ENCODE data around the gene ZSWIM5.

The ZSWIM5 gene

GRCh38 chr1:45040297-45040696 is 166.1 kb downstream of the ZSWIM5 start:
- no peak for TF ChIP-seq CTCF (IDR thresholded peaks at IDR 0.05; ENCODE audit: low read depth, low read length)
- H3K4me3 ChIP-seq (ENCODE audit: low read depth, low read length) = no peak overlapping the region
- DNase-seq (ENCODE audit: low read depth, low spot score) = no peak
- in situ Hi-C loops (cut with HindIII; ENCODE audit: low sequenced_read_pairs) = no loop called here

GRCh38 chr1:45038661-45039364 is 167.6 kb downstream of the ZSWIM5 start:
- no peak for DNase-seq (ENCODE audit: low read depth, low spot score)
- in situ Hi-C loops (cut with HindIII; ENCODE audit: low sequenced_read_pairs) = no loop called here
- H3K4me3 ChIP-seq (ENCODE audit: low read depth, low read length) = no peak overlapping the region
- no peak for TF ChIP-seq CTCF (IDR thresholded peaks at IDR 0.05; ENCODE audit: low read depth, low read length)

- DNase-seq (ENCODE audit: low read depth, low spot score) = no peak
- TF ChIP-seq CTCF (IDR thresholded peaks at IDR 0.05; ENCODE audit: low read depth, low read length) = no peak
- in situ Hi-C loops (cut with HindIII; ENCODE audit: low sequenced_read_pairs) = no loop called here
- H3K4me3 ChIP-seq (ENCODE audit: low read depth, low read length) = no peak overlapping the region
Measured at GRCh38 chr1:45038240-45038639, 168.2 kb downstream of the ZSWIM5 start.

- H3K4me3 ChIP-seq (ENCODE audit: low read depth, low read length) = no peak overlapping the region
- in situ Hi-C loops (cut with HindIII; ENCODE audit: low sequenced_read_pairs) = no loop called here
- no peak for DNase-seq (ENCODE audit: low read depth, low spot score)
- no peak for TF ChIP-seq CTCF (IDR thresholded peaks at IDR 0.05; ENCODE audit: low read depth, low read length)
Measured at GRCh38 chr1:45037456-45037855, 168.9 kb downstream of the ZSWIM5 start.

- no peak for DNase-seq (ENCODE audit: low read depth, low spot score)
- in situ Hi-C loops (cut with HindIII; ENCODE audit: low sequenced_read_pairs) = no loop called here
- H3K4me3 ChIP-seq (ENCODE audit: low read depth, low read length) = no peak overlapping the region
- no peak for TF ChIP-seq CTCF (IDR thresholded peaks at IDR 0.05; ENCODE audit: low read depth, low read length)
Measured at GRCh38 chr1:45035631-45036301, 170.6 kb downstream of the ZSWIM5 start.

- in situ Hi-C loops (cut with HindIII; ENCODE audit: low sequenced_read_pairs) = no loop called here
- no peak for DNase-seq (ENCODE audit: low read depth, low spot score)
- no peak overlapping the region for H3K4me3 ChIP-seq (ENCODE audit: low read depth, low read length)
Measured at GRCh38 chr1:45033356-45033755, 173.0 kb downstream of the ZSWIM5 start.

More at GRCh38 chr1:45033356-45033755, 173.0 kb downstream of the ZSWIM5 start:
- no peak for TF ChIP-seq CTCF (IDR thresholded peaks at IDR 0.05; ENCODE audit: low read depth, low read length)

Data from astrocyte of the spinal cord (primary cell).